Activated B cell treated with CpG ODN at 0.5 μM for 24 hours (primary cell): ENCODE measurements around the gene SCRN1. TPM values are rescaled to one million over a fixed set of nuclear protein-coding genes. Genes with fewer than 3 reads are reported as not detected.

Experiments used
- ATAC-seq: fragments of 200-7000 bp; cut with Tn5 transposase; one replicate; pipeline ENCODE4 v1.10.0; 2021; ENCODE audit warnings: low read depth, mild to moderate bottlenecking, moderate library complexity
- CTCF ChIA-PET: fragments of 350-600 bp; sonication (Branson Sonifier 250); formaldehyde crosslinking; loops from one replicate; lab custom pipeline; 2021; ENCODE audit warnings: antibody characterized with exemption; lab: Charles Lee
- POLR2A ChIA-PET: fragments of 350-600 bp; sonication (Branson Sonifier 250); formaldehyde crosslinking; loops from one replicate; lab custom pipeline; 2021; ENCODE audit warnings: antibody characterized with exemption; lab: Charles Lee
- DNase-seq: peaks from one replicate; pipeline ENCODE4 v3.0.0; 2022
- H3K27ac Mint-ChIP-seq: one replicate; pipeline ENCODE4 v1.8.0; 2020; ENCODE audit warnings: mixed read lengths
- H3K27me3 Mint-ChIP-seq: one replicate; pipeline ENCODE4 v1.8.0; 2021; ENCODE audit warnings: mixed read lengths
- H3K36me3 Mint-ChIP-seq: one replicate; pipeline ENCODE4 v1.8.0; 2021; ENCODE audit warnings: low read depth, mixed read lengths
- H3K4me1 Mint-ChIP-seq: one replicate; pipeline ENCODE4 v1.8.0; 2021; ENCODE audit warnings: mixed read lengths
- H3K4me3 Mint-ChIP-seq: one replicate; pipeline ENCODE4 v1.8.0; 2020; ENCODE audit warnings: mild to moderate bottlenecking, mixed read lengths
- H3K9me3 Mint-ChIP-seq: one replicate; pipeline ENCODE4 v1.8.0; 2020; ENCODE audit warnings: mixed read lengths
- CTCF ChIP-seq: fragments of 200-600 bp; IDR thresholded peaks from one replicate; pipeline ENCODE4 v1.8.0; 2022; ENCODE audit warnings: antibody characterized with exemption, mild to moderate bottlenecking
- intact Hi-C: fragments of 100-400 bp; cut with micrococcal nuclease; formaldehyde crosslinking; loops from one replicate; pipeline ENCODE4 v1.15.1; 2024
- total RNA-seq: library from RNA; stranded (reverse); gene quantifications from 2 replicates; pipeline ENCODE4 v1.2.3, GENCODE V29; 2022

SCRN1 gene
- total RNA-seq, 1 donor from 2014 or later: 48.7 TPM

- DNase-seq: no peak
- Mint-ChIP-seq H3K4me3 (no peak overlapping the region), H3K27me3 (no peaks in the 10 kb centered on the region), H3K9me3 (peaks cover 3% of the 10 kb centered on the region), H3K4me1 (peaks cover 37% of the 10 kb centered on the region), H3K36me3 (peaks cover 19% of the 10 kb centered on the region), H3K27ac (peak overlapping the region; percentile 91)
- no peak for TF ChIP-seq CTCF
- intact Hi-C loops: loop anchor here (1.0 to 5.0 kb wide), 6 partner anchors 35 to 450 kb away; partner anchors contain the start of genes MTURN and NOD1
- peak; percentile 4 for ATAC-seq
- CTCF ChIA-PET: interaction anchor here (1.1 to 3.4 kb wide), 3 partner anchors 34 to 72 kb away, joined by 4 to 11 read pairs (median 5); no protein-coding TSS in a partner anchor
- POLR2A ChIA-PET: interaction anchor here (0.7 to 5.3 kb wide), 11 partner anchors 16 to 566 kb away, joined by 3 to 66 read pairs (median 5); partner anchors contain the start of genes GARS1, NOD1 and SCRN1
Observed at GRCh38 chr7:30027740-30028215, 38.2 kb upstream of the SCRN1 start.

- intact Hi-C loops: loop anchor here (2.0 to 5.0 kb wide), 3 partner anchors 108 to 450 kb away; partner anchors contain the start of genes MTURN and NOD1
- POLR2A ChIA-PET: interaction anchor here (0.9 to 5.3 kb wide), 8 partner anchors 15 to 567 kb away, joined by 3 to 66 read pairs (median 6); partner anchors contain the start of genes GARS1, NOD1 and SCRN1
- Mint-ChIP-seq H3K27ac (peak overlapping the region; percentile 91), H3K36me3 (peaks cover 19% of the 10 kb centered on the region), H3K27me3 (no peaks in the 10 kb centered on the region), H3K9me3 (peaks cover 3% of the 10 kb centered on the region), H3K4me1 (peaks cover 37% of the 10 kb centered on the region), H3K4me3 (no peak overlapping the region)
- no peak for TF ChIP-seq CTCF
- CTCF ChIA-PET: interaction anchor here (1.1 to 3.4 kb wide), 3 partner anchors 35 to 71 kb away, joined by 4 to 11 read pairs (median 5); no protein-coding TSS in a partner anchor
- no peak for DNase-seq
- ATAC-seq: peak; percentile 43
Observed at GRCh38 chr7:30027065-30027456, 37.5 kb upstream of the SCRN1 start.

- DNase-seq: peak; percentile 72
- ATAC-seq: peak; percentile 76
- TF ChIP-seq CTCF: no peak
- H3K27me3 Mint-ChIP-seq: no peaks in the 10 kb centered on the region
- H3K27ac Mint-ChIP-seq: peak within 1 kb of the TSS; percentile 91
- CTCF ChIA-PET: interaction anchor here (1.1 to 3.4 kb wide), 3 partner anchors 36 to 70 kb away, joined by 4 to 11 read pairs (median 5); no protein-coding TSS in a partner anchor
- intact Hi-C loops: loop anchor here (1.0 to 5.0 kb wide), 5 partner anchors 108 to 568 kb away; partner anchors contain the start of genes GARS1, MTURN, NOD1 and ZNRF2
- POLR2A ChIA-PET: interaction anchor here (0.7 to 5.3 kb wide), 6 partner anchors 35 to 568 kb away, joined by 3 to 66 read pairs (median 6); partner anchors contain the start of genes GARS1 and SCRN1
- H3K4me1 Mint-ChIP-seq: peaks cover 38% of the 10 kb centered on the region
- H3K9me3 Mint-ChIP-seq: peaks cover 3% of the 10 kb centered on the region
- H3K4me3 Mint-ChIP-seq: no peak within 1 kb of the TSS
- peaks cover 19% of the 10 kb centered on the region for H3K36me3 Mint-ChIP-seq
Observed at GRCh38 chr7:30026229-30027064, 36.8 kb upstream of the SCRN1 start, which contains the start of gene FKBP14. TSS of gene FKBP14 (minus strand) at chr7:30026702. CDS start at chr7:30026508, 194 bp downstream.

- POLR2A ChIA-PET: no interaction called here
- intact Hi-C loops: no loop called here
- Mint-ChIP-seq H3K27me3 (no peaks in the 10 kb centered on the region), H3K9me3 (peaks cover 3% of the 10 kb centered on the region), H3K36me3 (peaks cover 18% of the 10 kb centered on the region), H3K4me3 (no peak overlapping the region), H3K4me1 (peaks cover 44% of the 10 kb centered on the region), H3K27ac (no peak overlapping the region)
- no peak for ATAC-seq
- CTCF ChIA-PET: no interaction called here
- no peak for DNase-seq
- no peak for TF ChIP-seq CTCF
Observed at GRCh38 chr7:30023524-30023923, 33.9 kb upstream of the SCRN1 start.
